B cell (primary cell): Measurements from ENCODE around the gene GRID2. TPM values are rescaled to one million over a fixed set of nuclear protein-coding genes. Genes with fewer than 3 reads are reported as not detected.

ENCODE experiments used
- ATAC-seq: fragments of 200-7000 bp; cut with Tn5 transposase; one replicate; pipeline ENCODE4 v1.10.0; 2021; ENCODE audit warnings: low read depth, mild to moderate bottlenecking, moderate number of reproducible peaks, moderate library complexity
- CTCF ChIA-PET: fragments of 350-600 bp; sonication (Branson Sonifier 250); formaldehyde crosslinking; loops from one replicate; lab custom pipeline; 2021; ENCODE audit warnings: antibody characterized with exemption, inconsistent platforms; lab: Charles Lee
- POLR2A ChIA-PET: fragments of 350-600 bp; sonication (Branson Sonifier 250); formaldehyde crosslinking; loops from one replicate; lab custom pipeline; 2021; ENCODE audit warnings: antibody characterized with exemption; lab: Charles Lee
- DNase-seq: peaks from one replicate; pipeline ENCODE4 v3.0.0; 2013
- H2AFZ ChIP-seq: 2 replicates; pipeline ENCODE4 v1.6.1; 2012; ENCODE audit warnings: mild to moderate bottlenecking, low read depth, low read length; ENCODE audit not compliant: insufficient read depth, poor library complexity, severe bottlenecking
- H3K27ac ChIP-seq, 2 donors: 1 replicate in 1 of 2; 2 replicates in 1 of 2; pipeline ENCODE4 v1.5.1; 2012 to 2013; ENCODE audit warnings: low read length in 2 of 2, mild to moderate bottlenecking in 2 of 2, moderate library complexity in 1 of 2
- H3K27me3 ChIP-seq, 4 experiments: fragments of 200-600 bp in 1 of 4; sonication (generic) in 1 of 4; replicated peaks in 1 of 4; 1 replicate in 2 of 4; 2 replicates in 2 of 4; pipeline versions ENCODE4 v1.6.1 to v1.7.0; 2013 to 2016; ENCODE audit warnings: low read length in 3 of 4, mild to moderate bottlenecking in 2 of 4, mixed read lengths in 1 of 4, moderate library complexity in 1 of 4; ENCODE audit not compliant: insufficient read depth in 4 of 4, control insufficient read depth in 3 of 4; ENCODE audit errors: control extremely low read depth in 1 of 4
- H3K36me3 ChIP-seq, 2 experiments: replicated peaks in 1 of 2; 1 replicate in 1 of 2; 2 replicates in 1 of 2; pipeline versions ENCODE4 v1.6.1 to v1.7.1; 2013; ENCODE audit warnings: low read length in 1 of 2; ENCODE audit not compliant: insufficient read depth in 2 of 2, control insufficient read depth in 1 of 2; ENCODE audit errors: control extremely low read depth in 1 of 2, extremely low read depth in 1 of 2
- H3K4me1 ChIP-seq, 2 donors: fragments of 200-600 bp in 1 of 2; sonication (generic) in 1 of 2; 1 replicate in 1 of 2; 2 replicates in 1 of 2; pipeline versions ENCODE4 v1.5.1 to v1.6.1; 2013 to 2017; ENCODE audit warnings: low read length in 2 of 2; ENCODE audit not compliant: control insufficient read depth in 2 of 2, insufficient read depth in 2 of 2
- H3K4me2 ChIP-seq: replicated peaks from 2 replicates; pipeline ENCODE3; 2012; ENCODE audit warnings: mild to moderate bottlenecking, low read depth, low read length; ENCODE audit not compliant: poor library complexity, severe bottlenecking
- H3K4me3 ChIP-seq, 5 experiments: fragments of 200-600 bp in 1 of 5; sonication (generic) in 1 of 5; 1 replicate in 3 of 5; 2 replicates in 2 of 5; pipeline versions ENCODE4 v1.5.1 to v1.7.0; 2011 to 2016; ENCODE audit warnings: low read length in 4 of 5, mild to moderate bottlenecking in 4 of 5, low read depth in 2 of 5, control low read depth in 1 of 5, moderate library complexity in 1 of 5; ENCODE audit not compliant: insufficient read depth in 1 of 5; ENCODE audit errors: control extremely low read depth in 1 of 5, extremely low read depth in 1 of 5
- H3K79me2 ChIP-seq: fragments of 200-600 bp; sonication (generic); one replicate; pipeline ENCODE4 v1.6.0; 2016; ENCODE audit warnings: low read length; ENCODE audit not compliant: control insufficient read depth, insufficient read depth
- H3K9ac ChIP-seq: fragments of 200-600 bp; sonication (generic); 2 replicates; pipeline ENCODE4 v1.6.1; 2017; ENCODE audit warnings: mild to moderate bottlenecking, low read length, moderate library complexity
- H3K9me3 ChIP-seq, 3 donors: one replicate each; pipeline versions ENCODE4 v1.6.1 to v1.7.1; 2013; ENCODE audit warnings: low read length in 2 of 3; ENCODE audit not compliant: control insufficient read depth in 2 of 3, insufficient read depth in 1 of 3; ENCODE audit errors: control extremely low read depth in 1 of 3
- H4K20me1 ChIP-seq: 2 replicates; pipeline ENCODE4 v1.6.0; 2012; ENCODE audit warnings: mild to moderate bottlenecking, low read length; ENCODE audit not compliant: insufficient read depth, control insufficient read depth, poor library complexity, severe bottlenecking
- H3K27ac Mint-ChIP-seq: one replicate; pipeline ENCODE4 v1.8.0; 2021; ENCODE audit warnings: mixed read lengths
- H3K27me3 Mint-ChIP-seq: one replicate; pipeline ENCODE4 v1.8.0; 2021; ENCODE audit warnings: mixed read lengths
- H3K4me1 Mint-ChIP-seq: one replicate; pipeline ENCODE4 v1.8.0; 2021; ENCODE audit warnings: mixed read lengths
- H3K4me3 Mint-ChIP-seq: one replicate; pipeline ENCODE4 v1.8.0; 2021; ENCODE audit warnings: mixed read lengths
- H3K9me3 Mint-ChIP-seq: one replicate; pipeline ENCODE4 v1.8.0; 2022; ENCODE audit warnings: mixed read lengths; ENCODE audit not compliant: insufficient read depth
- CTCF ChIP-seq: fragments of 200-600 bp; IDR thresholded peaks from one replicate; pipeline ENCODE4 v1.8.0; 2022; ENCODE audit warnings: antibody characterized with exemption, mild to moderate bottlenecking
- EZH2 ChIP-seq: IDR thresholded peaks from 2 replicates; pipeline ENCODE4 v1.6.1; 2012; ENCODE audit warnings: borderline replicate concordance, low read depth, mild to moderate bottlenecking, moderate library complexity, low read length; ENCODE audit not compliant: insufficient read depth, poor library complexity, severe bottlenecking
- WGBS: methylation state at CpG from one replicate; pipeline ENCODE4 v1.1.5; 2013; ENCODE audit warnings: missing lambda C conversion rate; ENCODE audit not compliant: insufficient coverage; 5-methylcytosine and 5-hydroxymethylcytosine counted together
- intact Hi-C: fragments of 100-400 bp; cut with micrococcal nuclease; formaldehyde crosslinking; loops from one replicate; pipeline ENCODE4 v1.10.0; 2022
- polyA plus RNA-seq: library from polyadenylated mRNA; depleted of rRNA; stranded (reverse); fragments of >200 nt; gene quantifications from 2 replicates; pipeline ENCODE4 v1.2.3, GENCODE V29; 2012
- total RNA-seq, 2 donors: library from RNA; stranded (reverse); fragments of 120-200 nt in 1 of 2; gene quantifications; 1 replicate in 1 of 2; 2 replicates in 1 of 2; pipeline versions ENCODE4 v1.2.3 to v1.2.4, GENCODE V29; 2013 to 2022

The GRID2 gene
- total and polyA plus RNA-seq, 2 donors (not counting 1 experiment from before 2014, with no cell fraction given): not detected

- ATAC-seq: no peak
- ChIA-PET CTCF (no interaction called here), POLR2A (no interaction called here)
- H3K27ac ChIP-seq: no peak overlapping the region
- H3K79me2 ChIP-seq: no peaks in the 10 kb centered on the region
- H3K36me3 ChIP-seq: no peaks in the 10 kb centered on the region
- 83% methylated on average over 1 of the region's 4 CpGs for WGBS
- no peaks in the 10 kb centered on the region for H3K9me3 Mint-ChIP-seq
- no peak for DNase-seq
- no peak overlapping the region for H3K9ac ChIP-seq
- H3K4me1 ChIP-seq: no peaks in the 10 kb centered on the region
- no peaks in the 10 kb centered on the region for H3K9me3 ChIP-seq
- TF ChIP-seq EZH2 (no peak), CTCF (no peak)
- no peak overlapping the region for H3K4me3 ChIP-seq
- H2AFZ ChIP-seq: no peak overlapping the region
- no peaks in the 10 kb centered on the region for H3K27me3 ChIP-seq
- no peaks in the 10 kb centered on the region for H3K4me1 Mint-ChIP-seq
- no peak overlapping the region for H3K4me3 Mint-ChIP-seq
- no peak overlapping the region for H3K27ac Mint-ChIP-seq
- H4K20me1 ChIP-seq: no peaks in the 10 kb centered on the region
- intact Hi-C loops: no loop called here
- H3K27me3 Mint-ChIP-seq: no peaks in the 10 kb centered on the region
- no peak overlapping the region for H3K4me2 ChIP-seq
These were observed 1013.3 kb downstream of the GRID2 start for GRCh38 chr4:93317057-93317456.

- Histone ChIP-seq H3K4me3 (no peak overlapping the region), H3K79me2 (no peaks in the 10 kb centered on the region), H4K20me1 (no peaks in the 10 kb centered on the region), H3K9me3 (no peaks in the 10 kb centered on the region), H3K27me3 (no peaks in the 10 kb centered on the region), H3K27ac (no peak overlapping the region), H3K9ac (no peak overlapping the region), H3K4me2 (no peak overlapping the region), H3K36me3 (no peaks in the 10 kb centered on the region), H3K4me1 (no peaks in the 10 kb centered on the region), H2AFZ (no peak overlapping the region)
- WGBS: no CpG with 5 or more reads among the region's 1 CpG
- no peak for DNase-seq
- CTCF ChIA-PET: no interaction called here
- ATAC-seq: no peak
- no peaks in the 10 kb centered on the region for H3K27me3 Mint-ChIP-seq
- H3K9me3 Mint-ChIP-seq: no peaks in the 10 kb centered on the region
- no peak overlapping the region for H3K4me3 Mint-ChIP-seq
- intact Hi-C loops: no loop called here
- no peaks in the 10 kb centered on the region for H3K4me1 Mint-ChIP-seq
- H3K27ac Mint-ChIP-seq: no peak overlapping the region
- TF ChIP-seq CTCF (no peak), EZH2 (no peak)
- POLR2A ChIA-PET: no interaction called here
These were observed 1013.8 kb downstream of the GRID2 start for GRCh38 chr4:93317561-93317960.
